ENCODE measurements around the gene DDI2.

DNA sequence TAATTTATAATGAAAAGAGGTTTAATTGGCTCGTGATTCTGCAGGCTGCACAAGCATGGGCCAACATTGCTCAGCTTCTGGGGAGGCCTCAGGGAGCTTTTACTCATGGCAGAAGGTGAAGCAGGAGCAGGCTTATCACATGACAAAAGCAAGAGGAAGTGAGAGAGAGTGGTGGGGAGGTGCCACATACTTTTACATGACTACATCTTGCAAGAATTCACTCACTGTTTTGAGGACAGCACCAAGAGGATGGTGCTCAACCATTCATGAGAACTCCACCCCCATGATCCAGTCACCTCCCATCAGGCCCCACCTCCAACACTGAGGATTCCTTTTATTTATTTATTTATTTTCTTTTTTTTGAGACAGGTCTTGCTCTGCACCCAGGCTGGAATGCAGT lies 61.3 kb downstream of the DDI2 start:
- TF ChIP-seq POLR2A (IDR thresholded peaks at IDR 0.05), result no peak
- TF ChIP-seq, protein P1, sequence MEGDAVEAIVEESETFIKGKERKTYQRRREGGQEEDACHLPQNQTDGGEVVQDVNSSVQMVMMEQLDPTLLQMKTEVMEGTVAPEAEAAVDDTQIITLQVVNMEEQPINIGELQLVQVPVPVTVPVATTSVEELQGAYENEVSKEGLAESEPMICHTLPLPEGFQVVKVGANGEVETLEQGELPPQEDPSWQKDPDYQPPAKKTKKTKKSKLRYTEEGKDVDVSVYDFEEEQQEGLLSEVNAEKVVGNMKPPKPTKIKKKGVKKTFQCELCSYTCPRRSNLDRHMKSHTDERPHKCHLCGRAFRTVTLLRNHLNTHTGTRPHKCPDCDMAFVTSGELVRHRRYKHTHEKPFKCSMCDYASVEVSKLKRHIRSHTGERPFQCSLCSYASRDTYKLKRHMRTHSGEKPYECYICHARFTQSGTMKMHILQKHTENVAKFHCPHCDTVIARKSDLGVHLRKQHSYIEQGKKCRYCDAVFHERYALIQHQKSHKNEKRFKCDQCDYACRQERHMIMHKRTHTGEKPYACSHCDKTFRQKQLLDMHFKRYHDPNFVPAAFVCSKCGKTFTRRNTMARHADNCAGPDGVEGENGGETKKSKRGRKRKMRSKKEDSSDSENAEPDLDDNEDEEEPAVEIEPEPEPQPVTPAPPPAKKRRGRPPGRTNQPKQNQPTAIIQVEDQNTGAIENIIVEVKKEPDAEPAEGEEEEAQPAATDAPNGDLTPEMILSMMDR (IDR thresholded peaks at IDR 0.05), result no peak

All from body of pancreas (tissue), 4 donors.